ENCODE results near the gene POFUT2. TPM values are rescaled to one million over a fixed set of nuclear protein-coding genes. Genes with fewer than 3 reads are reported as not detected.

Gene POFUT2
- total and polyA plus RNA-seq, 4 donors, result 17.9 to 35.7 (median 26.1) TPM

GRCh38 chr21:45306832-45307571 is 19.3 kb upstream of the POFUT2 start:
- H3K36me3 ChIP-seq (ENCODE audit: control insufficient read depth in 4 of 4, insufficient read depth in 4 of 4, low read length in 4 of 4), result no peaks in the 10 kb centered on the region
- H3K4me1 ChIP-seq (ENCODE audit: control insufficient read depth in 5 of 5, insufficient read depth in 5 of 5, low read length in 5 of 5), result peaks cover 0 to 39% (median 29%) of the 10 kb centered on the region in 5 donors
- TF ChIP-seq, protein P1, sequence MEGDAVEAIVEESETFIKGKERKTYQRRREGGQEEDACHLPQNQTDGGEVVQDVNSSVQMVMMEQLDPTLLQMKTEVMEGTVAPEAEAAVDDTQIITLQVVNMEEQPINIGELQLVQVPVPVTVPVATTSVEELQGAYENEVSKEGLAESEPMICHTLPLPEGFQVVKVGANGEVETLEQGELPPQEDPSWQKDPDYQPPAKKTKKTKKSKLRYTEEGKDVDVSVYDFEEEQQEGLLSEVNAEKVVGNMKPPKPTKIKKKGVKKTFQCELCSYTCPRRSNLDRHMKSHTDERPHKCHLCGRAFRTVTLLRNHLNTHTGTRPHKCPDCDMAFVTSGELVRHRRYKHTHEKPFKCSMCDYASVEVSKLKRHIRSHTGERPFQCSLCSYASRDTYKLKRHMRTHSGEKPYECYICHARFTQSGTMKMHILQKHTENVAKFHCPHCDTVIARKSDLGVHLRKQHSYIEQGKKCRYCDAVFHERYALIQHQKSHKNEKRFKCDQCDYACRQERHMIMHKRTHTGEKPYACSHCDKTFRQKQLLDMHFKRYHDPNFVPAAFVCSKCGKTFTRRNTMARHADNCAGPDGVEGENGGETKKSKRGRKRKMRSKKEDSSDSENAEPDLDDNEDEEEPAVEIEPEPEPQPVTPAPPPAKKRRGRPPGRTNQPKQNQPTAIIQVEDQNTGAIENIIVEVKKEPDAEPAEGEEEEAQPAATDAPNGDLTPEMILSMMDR (IDR thresholded peaks at IDR 0.05; ENCODE audit: control extremely low read depth, extremely low read depth), result no peak
- 57 to 65% methylated on average over 31 to 33 of the region's 33 CpGs for WGBS, 2 donors
- ATAC-seq (ENCODE audit: insufficient read depth, low FRiP score) (peak; percentile 61), DNase-seq (peak; percentile 94 to 96 (median 95))
- no peaks in the 10 kb centered on the region for H3K27me3 ChIP-seq (ENCODE audit: control insufficient read depth in 3 of 3, insufficient read depth in 3 of 3, low read length in 2 of 3)
- peak overlapping the region; percentile 37 to 43 for H3K27ac ChIP-seq (ENCODE audit: low read depth in 1 of 2, low read length in 1 of 2)
- peak overlapping the region in 1 of 2 donors; percentile 47 for H3K9ac ChIP-seq (ENCODE audit: insufficient read depth in 1 of 2, low read length in 2 of 2)
- no peaks in the 10 kb centered on the region for H3K9me3 ChIP-seq (ENCODE audit: control insufficient read depth in 4 of 4, insufficient read depth in 3 of 4, low read length in 3 of 4)
- H3K4me3 ChIP-seq, result no peak overlapping the region

DNA sequence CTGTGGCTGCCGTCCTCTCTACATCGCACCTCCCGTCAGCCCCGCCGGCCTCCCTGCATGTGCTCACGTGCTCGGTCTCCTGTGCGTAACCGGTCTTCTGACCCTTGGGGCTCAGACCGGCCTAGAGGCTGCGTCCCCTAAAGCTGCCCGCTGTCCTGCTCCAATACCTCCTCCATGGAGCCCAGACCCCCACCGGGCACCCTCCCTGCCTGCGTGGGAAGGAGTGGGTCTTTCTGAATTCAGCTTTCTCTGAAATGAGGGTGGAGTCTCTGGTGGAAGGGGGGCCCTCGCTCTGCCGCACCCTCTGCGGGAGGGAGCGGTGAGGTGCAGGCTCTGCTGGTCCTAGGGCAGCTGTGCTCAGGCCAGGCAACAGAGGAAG is 18.7 kb upstream of the POFUT2 start:
- H3K27me3 ChIP-seq (ENCODE audit: control insufficient read depth in 3 of 3, insufficient read depth in 3 of 3, low read length in 2 of 3), result no peaks in the 10 kb centered on the region
- H3K4me3 ChIP-seq, result no peak overlapping the region
- peak overlapping the region; percentile 37 to 43 for H3K27ac ChIP-seq (ENCODE audit: low read depth in 1 of 2, low read length in 1 of 2)
- peaks cover 0 to 39% (median 29%) of the 10 kb centered on the region in 5 donors for H3K4me1 ChIP-seq (ENCODE audit: control insufficient read depth in 5 of 5, insufficient read depth in 5 of 5, low read length in 5 of 5)
- no peak for DNase-seq
- no peaks in the 10 kb centered on the region for H3K9me3 ChIP-seq (ENCODE audit: control insufficient read depth in 4 of 4, insufficient read depth in 3 of 4, low read length in 3 of 4)
- H3K9ac ChIP-seq (ENCODE audit: insufficient read depth in 1 of 2, low read length in 2 of 2), result peak overlapping the region in 1 of 2 donors; percentile 47
- 88 to 92% methylated on average over 18 of the region's 18 CpGs for WGBS, 2 donors
- ATAC-seq (ENCODE audit: insufficient read depth, low FRiP score), result no peak
- TF ChIP-seq, protein P1 (IDR thresholded peaks at IDR 0.05; ENCODE audit: control extremely low read depth, extremely low read depth), result no peak
- no peaks in the 10 kb centered on the region for H3K36me3 ChIP-seq (ENCODE audit: control insufficient read depth in 4 of 4, insufficient read depth in 4 of 4, low read length in 4 of 4)

GRCh38 chr21:45305836-45306235 is 18.1 kb upstream of the POFUT2 start:
- Histone ChIP-seq H3K4me3 (no peak overlapping the region), H3K27me3 (ENCODE audit: control insufficient read depth in 3 of 3, insufficient read depth in 3 of 3, low read length in 2 of 3) (no peaks in the 10 kb centered on the region), H3K36me3 (ENCODE audit: control insufficient read depth in 4 of 4, insufficient read depth in 4 of 4, low read length in 4 of 4) (no peaks in the 10 kb centered on the region), H3K9ac (ENCODE audit: insufficient read depth in 1 of 2, low read length in 2 of 2) (no peak overlapping the region), H3K9me3 (ENCODE audit: control insufficient read depth in 4 of 4, insufficient read depth in 3 of 4, low read length in 3 of 4) (no peaks in the 10 kb centered on the region), H3K4me1 (ENCODE audit: control insufficient read depth in 5 of 5, insufficient read depth in 5 of 5, low read length in 5 of 5) (peaks cover 0 to 39% (median 30%) of the 10 kb centered on the region in 5 donors), H3K27ac (ENCODE audit: low read depth in 1 of 2, low read length in 1 of 2) (no peak overlapping the region)
- WGBS, 2 donors, result 86 to 90% methylated on average over 9 of the region's 9 CpGs
- ATAC-seq (ENCODE audit: insufficient read depth, low FRiP score) (no peak), DNase-seq (no peak)
- TF ChIP-seq, protein P1 (IDR thresholded peaks at IDR 0.05; ENCODE audit: control extremely low read depth, extremely low read depth), result no peak
